CMK (cell line): ENCODE measurements around the gene UNC79.
A peak's percentile ranks its signal among the peaks of the same experiment; 100 is the strongest.
"Not testable (repeated sequence)": the region's sequence is repeated elsewhere in the genome, so short reads cannot be mapped to it uniquely, and the experiment has no call there.

Experiments
- DNase-seq: peaks from one replicate; pipeline ENCODE4 v3.0.0-alpha.2; 2010; ENCODE audit warnings: low read depth

Gene UNC79

DNA sequence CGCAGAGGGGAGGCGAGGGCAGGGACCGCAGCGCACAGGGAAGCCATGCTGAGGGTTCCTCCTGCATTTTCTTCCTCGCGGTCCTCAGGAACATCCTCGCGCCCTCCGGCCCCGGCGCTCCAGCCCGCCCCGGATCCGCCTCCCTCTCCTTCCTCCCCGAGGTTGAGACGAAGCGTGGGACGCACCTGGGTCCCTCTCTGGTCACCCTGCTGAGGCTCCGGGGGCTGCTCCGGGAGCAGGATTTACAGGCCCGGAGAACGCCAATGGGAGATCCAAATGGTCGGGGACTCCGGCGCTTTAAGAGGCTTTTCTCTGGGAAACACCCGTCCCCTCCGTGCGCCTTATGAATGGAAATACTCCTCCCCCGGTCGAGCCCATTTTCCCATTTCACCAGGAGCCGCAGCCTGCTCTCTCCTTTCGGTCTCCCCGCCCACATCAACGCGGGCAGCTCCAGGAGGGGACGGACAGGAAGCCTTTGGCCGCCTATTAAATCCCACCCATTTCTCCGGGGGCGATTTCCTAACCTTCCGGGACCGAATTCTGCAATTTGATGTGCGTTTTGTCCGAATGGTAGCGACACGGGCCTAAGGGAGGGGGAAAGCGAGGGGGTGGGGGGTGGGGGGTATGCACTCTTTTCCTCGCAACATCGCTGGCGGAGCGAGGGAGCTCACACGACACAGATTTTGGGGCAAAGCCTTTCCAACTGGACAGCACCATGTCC is at the start of gene UNC79:
Gene UNC79, plus strand, starts transcription at position 625 of the 721 bp plus-strand sequence. Its CDS starts 91 bp downstream, at position 716.
- no peak for DNase-seq

DNA sequence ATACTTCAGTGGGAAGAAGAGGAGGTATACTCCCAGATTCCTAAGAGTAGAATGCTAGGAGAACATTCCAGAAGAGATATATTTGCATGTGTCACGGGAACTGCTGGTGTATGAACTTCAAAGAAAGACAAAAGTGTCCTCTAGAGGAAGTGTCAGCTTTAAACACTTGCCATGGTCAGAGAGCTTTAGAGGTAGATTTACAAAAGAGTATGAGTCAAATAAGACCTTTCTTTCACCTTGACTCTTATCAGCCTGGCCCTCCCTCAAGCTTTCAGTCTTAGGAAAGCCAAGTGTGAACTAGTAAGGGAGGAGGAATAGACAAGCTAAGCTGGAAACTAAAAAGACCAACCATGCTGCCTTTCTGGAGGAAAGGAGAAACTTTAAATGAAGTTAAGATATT is 49.1 kb upstream of the UNC79 start:
- DNase-seq = no peak

DNA sequence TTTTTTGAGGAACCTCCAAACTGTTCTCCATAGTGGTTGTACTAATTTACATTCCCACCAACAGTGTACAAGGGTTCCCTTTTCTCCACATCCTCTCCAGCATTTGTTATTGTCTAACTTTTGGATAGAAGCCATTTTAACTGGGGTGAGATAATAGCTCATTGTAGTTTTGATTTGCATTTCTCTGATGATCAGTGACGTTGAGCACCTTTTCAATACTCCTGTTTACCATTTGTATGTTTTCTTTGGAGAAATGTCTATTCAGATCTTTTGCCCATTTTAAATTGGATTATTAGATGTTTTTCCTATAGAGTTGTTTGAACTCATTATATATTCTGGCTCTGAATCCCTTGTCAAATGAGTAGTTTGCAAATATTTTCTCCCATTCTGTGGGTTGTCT is 46.5 kb upstream of the UNC79 start:
- DNase-seq = not testable (repeated sequence)

DNA sequence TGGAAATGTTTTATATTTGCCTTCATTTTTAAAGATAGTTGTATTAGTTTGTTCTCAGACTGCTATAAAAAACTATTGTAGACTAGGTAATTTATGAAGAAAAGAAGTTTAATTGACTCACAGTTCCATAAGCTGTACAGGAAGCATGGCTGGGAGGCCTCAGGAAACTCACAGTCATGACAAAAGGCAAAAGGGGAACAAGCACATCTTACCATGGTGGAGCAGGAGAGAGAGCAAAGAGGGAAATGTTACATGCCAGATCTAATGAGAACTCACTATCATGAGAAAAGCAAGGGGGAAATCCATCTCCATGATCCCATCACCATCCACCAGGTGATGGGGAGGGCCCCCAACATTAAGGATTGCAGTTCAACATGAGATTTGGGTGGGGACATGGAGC is 35.5 kb upstream of the UNC79 start:
- DNase-seq = no peak

DNA sequence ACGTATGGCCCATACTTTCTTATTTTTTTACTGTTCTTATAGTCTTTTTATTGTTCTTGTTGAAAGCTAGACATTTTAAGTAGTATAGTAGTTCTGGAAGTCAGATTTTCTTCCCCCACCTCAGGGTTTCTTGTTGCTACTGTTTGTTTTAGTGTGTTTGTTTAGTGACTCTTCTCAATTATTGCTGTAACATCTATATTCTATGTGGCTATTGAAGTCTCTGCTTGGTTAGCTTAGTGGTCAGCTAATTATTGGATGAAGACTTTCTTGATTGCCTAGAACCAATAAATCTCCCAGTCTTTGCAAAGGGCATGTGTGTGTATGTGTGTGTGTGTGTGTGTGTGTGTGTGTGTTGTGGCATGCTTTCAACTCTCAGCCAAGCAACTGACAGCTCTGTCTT is 34.3 kb upstream of the UNC79 start:
- no peak for DNase-seq

DNA sequence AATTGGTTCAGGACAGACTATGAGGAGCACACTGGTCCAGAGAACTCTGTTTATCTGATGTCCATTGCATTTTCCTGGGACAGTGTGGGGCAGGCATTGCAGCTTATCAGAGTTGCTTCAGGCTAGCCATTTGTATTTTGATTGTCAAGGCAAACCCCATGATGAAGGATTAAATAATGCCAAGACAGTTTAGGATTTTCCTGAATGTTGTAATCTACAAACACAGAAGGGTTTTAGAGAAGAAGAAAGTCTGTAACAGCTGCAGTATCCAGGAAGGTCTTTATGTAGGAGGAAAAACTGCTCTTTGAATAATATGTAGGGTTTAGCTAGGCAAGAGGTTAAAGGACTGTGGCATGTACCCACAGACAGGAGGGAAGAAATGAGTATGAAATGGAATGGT is 32.2 kb upstream of the UNC79 start:
- DNase-seq = no peak

DNA sequence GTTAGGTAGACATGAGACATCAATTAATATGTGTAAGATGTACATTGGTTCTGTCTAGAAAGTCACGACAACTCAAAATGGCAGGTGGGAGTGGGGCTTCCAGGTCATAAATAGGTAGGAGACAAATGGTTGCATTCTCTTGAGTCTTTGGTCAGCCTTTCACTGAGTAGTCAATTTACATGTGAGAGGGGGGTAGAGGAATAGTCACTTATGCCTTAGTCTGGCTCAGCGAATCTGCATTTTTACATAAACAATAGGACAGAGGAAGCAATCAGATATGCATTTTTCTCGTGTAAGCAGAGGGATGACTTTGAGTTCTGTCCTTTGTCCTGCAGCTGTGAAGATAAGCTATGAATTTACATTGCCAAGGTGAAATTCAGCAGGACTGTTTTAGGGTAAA is 27.8 kb upstream of the UNC79 start:
- no peak for DNase-seq

DNA sequence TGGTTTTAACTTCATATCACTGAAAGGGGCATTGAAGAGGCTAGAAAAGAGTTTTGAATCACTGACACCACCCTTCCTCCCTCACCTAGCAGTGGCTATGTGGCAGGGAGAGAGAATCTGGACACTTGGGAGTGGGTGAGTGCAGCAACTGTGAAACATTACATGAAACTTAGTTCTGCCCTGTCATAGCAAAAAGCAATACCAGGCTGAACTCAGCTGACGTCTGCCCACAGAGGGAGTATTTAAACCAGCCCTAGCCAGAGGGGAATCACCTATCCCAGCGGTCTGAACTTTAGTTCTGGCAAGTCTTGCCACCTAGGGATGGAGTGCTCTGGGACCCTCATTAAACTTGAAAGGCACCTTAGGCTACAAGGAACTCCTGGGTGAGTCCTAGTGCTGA is 20.7 kb upstream of the UNC79 start:
- DNase-seq = no peak

DNA sequence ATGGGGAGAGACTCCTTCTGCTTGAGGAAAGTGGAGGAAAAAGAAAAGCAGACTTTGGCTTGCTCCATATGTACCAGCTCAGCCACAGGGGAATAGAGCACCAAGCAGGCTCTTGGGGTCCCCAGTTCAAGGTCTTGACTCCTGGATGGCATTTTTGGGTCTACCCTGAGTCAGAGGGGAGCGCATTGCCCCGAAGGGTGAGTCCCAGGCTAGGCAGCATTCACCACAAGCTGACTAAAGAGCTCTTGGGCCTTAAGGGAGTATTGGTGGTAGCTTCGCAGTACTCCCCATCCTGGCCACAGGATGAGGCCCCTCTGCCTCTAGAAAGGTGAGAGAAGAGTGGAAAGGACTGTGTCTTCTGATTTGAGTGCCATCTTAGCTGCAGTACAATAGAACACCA is 19.8 kb upstream of the UNC79 start:
- DNase-seq = no peak

DNA sequence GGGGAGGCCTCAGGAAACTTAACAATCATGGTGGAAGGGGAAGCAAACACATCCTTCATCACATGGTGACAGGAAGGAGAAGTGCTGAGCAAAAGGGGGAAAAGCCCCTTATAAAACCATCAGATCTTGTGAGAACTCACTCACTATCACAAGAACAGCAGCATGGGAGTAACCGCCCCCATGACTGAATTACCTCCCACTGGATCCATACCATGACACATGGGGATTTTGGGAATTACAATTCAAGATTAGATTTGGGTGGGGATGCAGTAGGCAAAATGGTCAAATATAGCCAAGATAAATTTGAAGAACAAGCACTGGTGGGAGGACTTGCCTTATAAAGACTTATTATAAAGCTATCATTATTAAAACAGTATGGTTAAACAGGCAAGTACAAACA is 5.6 kb upstream of the UNC79 start:
- DNase-seq = not testable (repeated sequence)

DNA sequence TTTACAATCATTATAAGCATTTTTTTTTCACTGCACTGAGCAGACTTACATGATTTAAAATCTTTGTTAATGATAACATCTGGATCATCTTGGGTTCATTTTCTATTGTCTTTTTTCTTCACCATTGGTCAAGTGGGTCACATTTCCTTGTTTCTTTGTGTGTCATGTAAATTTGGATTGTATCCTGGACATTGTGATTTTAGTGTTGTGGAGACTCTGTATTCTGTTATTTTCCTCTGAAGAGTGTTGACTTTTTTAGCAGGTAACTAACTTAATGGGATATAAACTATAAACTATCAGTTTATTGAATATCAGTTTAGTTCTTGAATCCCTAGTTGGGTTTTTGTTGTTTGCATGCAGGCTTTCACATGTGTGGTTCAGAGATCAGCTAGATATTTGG is 4.0 kb upstream of the UNC79 start:
- no peak for DNase-seq

DNA sequence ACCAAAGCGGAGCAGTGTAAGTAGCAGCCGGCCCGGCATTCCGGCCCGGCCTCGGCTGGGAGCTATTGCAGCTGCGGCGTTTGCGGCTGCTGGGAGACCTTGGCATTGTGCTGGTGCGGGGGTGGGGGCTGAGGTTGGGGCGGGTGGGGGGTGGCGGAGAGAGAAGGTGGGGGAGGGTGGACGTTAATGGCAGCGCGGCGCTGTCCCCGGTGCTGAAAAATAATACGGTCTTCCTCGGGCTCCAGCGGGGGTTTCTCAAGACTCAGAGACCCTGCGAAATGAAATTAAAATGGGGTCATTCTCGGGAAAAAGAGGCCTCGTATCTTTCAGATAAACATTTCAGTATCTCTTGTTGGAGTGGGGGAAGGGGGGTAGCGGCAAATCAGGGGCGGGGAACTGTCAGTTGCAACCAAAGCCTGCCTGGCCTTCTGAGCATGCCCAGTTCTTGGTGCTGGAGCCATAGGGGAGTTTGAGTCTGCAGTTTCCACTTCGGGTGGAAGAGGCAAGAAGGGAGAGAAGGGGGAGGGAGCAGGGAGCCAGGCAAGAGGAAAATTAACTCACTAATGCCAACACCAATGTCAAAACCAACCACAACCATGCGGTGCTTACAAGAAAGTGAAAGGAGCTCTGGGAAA is 414 bp downstream of the UNC79 start:
- DNase-seq = no peak

DNA sequence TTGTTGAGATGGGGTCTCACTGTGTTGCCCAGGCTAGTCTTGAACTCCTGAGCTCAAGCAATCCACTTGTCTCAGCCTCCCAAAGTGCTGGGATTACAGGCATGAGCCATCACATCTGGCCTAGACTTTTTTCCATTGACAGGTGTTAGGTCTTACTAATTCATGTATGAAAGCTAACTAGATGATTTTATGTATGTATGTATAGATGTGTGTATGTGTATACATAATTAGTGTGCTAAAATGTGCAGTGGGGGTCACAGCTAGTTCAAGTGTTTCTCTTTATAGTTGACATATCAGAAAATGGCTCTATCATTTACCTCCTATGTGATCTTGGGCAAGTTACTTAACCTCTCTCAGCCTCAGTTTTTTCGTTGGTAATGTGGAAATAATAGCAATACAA is 23.5 kb downstream of the UNC79 start:
- no peak for DNase-seq

DNA sequence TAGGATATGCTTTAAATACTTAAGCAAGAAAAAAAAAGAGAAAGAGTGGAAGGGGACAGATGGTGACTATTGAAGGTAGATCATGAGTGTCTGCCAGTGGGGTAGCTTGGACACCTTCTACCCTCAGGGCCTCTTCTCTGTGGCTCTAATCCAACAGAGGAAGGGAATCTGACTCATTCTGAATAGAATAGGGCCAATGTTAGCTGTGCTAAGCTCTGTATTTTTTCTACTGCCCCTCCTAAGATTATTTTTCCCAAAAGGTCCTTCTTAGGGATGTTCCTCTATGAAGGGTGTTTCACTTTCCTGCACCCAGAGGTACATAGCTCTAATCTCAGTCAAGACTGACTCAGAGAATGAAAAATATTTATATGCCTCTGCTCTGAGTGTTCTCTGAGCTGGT is 25.6 kb downstream of the UNC79 start:
- no peak for DNase-seq

DNA sequence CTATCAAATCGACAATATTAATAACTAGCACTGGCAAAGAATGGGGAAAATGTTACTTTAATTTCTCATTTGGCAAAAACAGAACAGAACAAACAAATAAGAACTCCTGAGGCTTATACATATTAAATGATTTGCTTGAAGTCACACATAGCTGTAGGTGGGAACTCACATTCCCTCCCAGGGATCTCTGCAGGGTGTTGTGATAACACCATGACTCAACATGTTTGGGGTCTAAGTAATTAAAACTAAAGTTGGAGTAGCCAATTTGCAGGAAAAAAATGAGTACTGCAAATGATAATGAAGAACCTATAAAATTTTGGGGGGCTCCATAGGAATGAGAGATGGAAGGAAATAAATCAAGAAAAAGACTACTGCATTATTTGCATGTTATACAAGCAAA is 27.5 kb downstream of the UNC79 start:
- no peak for DNase-seq

DNA sequence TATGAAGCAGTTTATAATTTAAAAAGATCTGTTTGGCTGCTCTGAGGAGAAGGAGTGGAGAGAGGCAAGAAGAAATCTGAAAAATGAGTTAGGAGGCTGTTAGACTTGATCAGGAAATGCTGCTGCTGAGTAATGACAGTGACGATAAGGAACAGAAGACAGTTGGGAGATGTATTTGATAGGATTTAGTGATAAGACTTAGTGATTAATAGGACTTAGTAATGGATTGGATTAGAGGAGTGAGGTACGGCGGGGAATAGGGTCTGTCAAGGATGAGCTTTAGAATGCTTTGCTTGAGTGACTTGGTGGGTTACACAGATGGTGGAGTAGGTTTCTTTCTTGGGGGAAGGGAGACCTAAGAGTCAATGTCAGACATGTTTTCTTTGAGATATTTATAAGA is 31.7 kb downstream of the UNC79 start:
- no peak for DNase-seq

DNA sequence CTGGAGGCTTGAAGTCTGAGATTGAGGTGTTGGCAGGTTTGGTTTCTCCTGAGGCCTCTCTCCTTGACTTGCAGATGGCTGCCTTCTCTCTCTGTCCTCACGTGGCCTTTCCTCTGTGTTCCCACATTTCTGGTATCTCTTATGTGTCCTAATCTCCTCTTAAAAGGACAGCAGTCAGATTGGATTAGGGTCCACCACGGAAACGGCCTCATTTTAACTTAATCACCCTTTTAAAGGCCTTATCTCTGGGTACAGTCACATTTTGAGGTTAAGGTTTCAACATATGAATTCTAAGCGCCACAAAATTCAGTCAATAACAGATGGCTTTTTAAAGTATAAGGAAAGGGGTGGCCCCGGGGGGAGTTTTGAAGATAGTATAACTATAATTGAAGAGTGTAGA is 33.5 kb downstream of the UNC79 start:
- peak; percentile 21 for DNase-seq

DNA sequence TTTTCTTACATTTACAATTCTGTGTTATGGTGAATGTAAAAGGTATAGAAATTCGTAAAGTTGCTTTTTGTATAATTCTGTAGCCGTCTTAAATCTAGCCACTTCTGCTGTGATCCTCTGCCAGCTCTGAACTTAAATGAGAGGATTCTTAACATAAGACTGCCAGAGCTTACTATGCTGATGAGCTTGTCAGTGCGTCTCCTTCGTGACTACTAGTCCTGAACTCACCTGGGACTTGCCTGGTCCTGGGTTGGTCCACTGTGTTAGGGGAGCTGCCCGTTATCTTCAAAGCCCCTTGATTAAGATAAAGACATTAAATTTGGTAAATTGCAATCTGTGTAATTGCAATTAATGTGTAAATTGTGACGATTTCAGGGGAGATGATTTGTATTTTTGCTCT is 44.7 kb downstream of the UNC79 start:
- DNase-seq = no peak

DNA sequence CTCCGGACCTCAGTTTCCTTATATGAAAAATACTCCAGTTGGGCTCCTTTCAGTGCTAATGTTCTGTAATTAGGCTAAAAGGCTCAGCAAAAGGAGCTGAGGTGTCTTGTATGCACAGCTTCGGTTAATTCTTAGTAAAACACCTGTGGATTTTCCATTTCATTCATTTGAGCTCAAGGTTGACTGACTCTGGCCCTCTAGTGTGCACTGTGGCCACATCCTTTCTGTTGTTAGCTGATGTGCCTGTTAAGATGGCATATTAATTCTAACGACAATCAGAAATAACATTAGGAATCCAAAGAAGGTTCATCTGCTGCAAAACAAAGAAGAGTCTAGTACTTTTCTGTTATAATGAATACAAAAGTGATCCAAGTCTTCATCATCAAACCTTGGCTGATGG is 45.6 kb downstream of the UNC79 start:
- DNase-seq = no peak

DNA sequence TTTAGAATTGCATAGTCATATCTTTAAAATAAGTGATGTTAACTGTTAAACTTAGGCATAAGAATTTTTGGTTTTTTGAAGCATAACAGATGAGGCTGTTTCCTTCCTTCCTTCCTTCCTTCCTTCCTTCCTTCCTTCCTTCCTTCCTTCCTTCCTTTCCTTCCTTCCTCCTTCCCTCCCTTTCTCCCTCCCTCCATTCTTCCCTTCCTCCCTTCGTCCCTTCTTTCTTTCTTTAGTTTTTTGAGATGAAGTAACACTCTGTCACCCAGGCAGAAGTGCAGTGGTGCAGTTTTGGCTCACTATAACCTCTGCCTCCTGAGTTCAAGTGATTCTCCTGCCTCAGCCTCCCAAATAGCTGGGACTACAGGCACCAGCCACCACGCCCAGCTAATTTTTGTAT is 48.3 kb downstream of the UNC79 start:
- DNase-seq = not testable (repeated sequence)

DNA sequence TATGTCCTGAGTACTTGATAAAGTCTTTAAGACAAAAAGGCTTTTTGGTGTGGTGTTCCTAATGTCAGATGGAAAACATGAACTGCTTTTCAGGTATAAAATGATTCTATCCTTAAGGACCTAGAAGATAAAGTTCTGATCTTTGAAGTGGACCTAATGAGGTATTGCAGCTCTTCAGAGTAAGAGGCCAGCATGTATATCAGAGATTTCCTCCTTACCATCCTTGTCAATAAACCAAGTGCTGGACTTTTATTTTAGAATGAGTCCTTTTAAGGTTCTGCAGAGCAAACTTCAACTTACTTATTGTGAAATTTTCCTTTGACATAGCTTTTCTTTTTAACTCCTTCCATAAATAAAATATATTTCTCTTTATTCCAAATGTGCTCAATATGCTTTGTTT is 50.1 kb downstream of the UNC79 start:
- DNase-seq = no peak

DNA sequence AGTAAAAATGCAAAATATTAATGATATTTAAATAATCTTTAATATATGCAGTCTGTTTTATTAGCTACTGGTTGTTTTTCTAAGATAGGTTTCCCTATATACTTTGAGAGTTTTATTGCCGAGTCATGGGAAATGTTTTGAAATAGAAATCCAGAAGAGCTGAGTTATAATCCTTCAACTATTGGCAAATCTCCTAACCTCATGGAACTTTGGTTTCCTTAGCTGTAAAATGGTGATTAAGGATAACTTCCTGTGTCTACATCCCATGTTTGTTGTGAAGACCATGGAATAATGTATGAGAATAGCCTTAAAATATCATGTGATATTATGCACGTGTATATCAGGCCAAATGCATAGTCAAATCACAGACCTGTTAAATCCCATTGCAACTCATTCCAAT is 51.0 kb downstream of the UNC79 start:
- no peak for DNase-seq

DNA sequence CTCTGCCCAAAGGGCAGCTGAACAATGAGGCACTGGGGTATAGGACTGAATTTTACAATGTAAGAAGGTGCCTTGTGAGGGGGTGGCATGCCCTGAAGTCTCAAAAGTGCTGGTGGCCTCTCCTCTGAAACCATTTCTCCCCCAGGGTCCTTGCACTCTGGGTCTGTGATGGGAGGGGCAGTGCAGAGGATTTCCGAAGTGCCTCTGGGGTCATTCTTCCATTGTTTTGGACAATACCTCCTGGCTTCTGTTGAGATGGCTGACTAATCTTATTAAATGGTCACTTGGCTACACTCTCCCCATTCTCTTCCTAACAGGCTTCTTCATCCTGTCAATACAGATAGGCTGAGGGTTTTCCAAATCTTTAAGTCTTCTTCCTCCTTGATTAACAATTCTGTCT is 59.3 kb downstream of the UNC79 start:
- DNase-seq = no peak

DNA sequence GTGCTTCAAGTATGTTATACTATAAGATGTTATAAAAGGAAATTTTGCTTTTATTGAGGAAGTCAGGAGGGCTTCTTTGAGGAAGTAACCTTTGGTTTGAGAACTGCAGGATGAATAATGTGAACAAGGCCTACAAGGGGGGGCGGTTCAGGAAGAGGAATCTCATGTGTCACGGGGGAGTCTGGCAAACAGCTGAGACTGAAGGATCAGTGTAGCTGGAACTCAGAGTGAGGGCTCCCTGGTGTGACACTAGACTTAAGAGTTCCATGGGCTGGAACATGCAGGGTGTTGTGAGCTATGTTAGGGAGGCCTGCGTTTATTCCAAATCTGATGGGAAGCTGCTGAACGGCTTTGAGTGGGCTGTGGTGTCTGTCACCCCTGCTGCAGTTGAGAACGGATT is 62.3 kb downstream of the UNC79 start:
- DNase-seq = no peak
